ENCODE results near the gene AKNAD1. TPM values are rescaled to one million over a fixed set of nuclear protein-coding genes. Genes with fewer than 3 reads are reported as not detected.

Gene AKNAD1
- total RNA-seq, 1 donor from 2014 or later: 0.92 TPM

DNA sequence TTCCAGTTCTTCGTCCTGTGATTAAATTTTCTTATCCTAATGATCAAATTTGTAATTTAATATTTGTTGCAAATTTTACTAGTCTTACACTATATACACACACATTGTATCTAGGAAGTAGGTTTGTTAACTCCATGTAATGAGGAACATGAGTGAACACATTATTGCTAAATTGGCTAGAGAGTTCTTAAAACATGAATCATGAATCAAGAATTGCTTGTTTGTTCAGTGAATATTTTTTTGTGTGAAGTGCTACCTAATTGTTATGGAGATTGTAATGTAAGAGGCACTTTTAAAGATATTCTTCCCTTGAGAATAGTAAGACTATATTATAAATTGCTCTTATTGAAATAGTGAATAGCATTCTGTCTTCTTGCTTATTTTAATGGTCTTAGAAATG, 24.5 kb upstream of the AKNAD1 start:
- DNase-seq (ENCODE audit: extremely low spot score, unreplicated experiment): no peak
- no peaks in the 10 kb centered on the region for H3K27me3 Mint-ChIP-seq
- no peak overlapping the region for H3K27ac Mint-ChIP-seq
- H3K4me1 Mint-ChIP-seq (ENCODE audit: unreplicated experiment): peaks cover 15% of the 10 kb centered on the region
- no peak overlapping the region for H3K4me3 Mint-ChIP-seq
- H3K36me3 Mint-ChIP-seq: no peaks in the 10 kb centered on the region
- TF ChIP-seq, protein P1, sequence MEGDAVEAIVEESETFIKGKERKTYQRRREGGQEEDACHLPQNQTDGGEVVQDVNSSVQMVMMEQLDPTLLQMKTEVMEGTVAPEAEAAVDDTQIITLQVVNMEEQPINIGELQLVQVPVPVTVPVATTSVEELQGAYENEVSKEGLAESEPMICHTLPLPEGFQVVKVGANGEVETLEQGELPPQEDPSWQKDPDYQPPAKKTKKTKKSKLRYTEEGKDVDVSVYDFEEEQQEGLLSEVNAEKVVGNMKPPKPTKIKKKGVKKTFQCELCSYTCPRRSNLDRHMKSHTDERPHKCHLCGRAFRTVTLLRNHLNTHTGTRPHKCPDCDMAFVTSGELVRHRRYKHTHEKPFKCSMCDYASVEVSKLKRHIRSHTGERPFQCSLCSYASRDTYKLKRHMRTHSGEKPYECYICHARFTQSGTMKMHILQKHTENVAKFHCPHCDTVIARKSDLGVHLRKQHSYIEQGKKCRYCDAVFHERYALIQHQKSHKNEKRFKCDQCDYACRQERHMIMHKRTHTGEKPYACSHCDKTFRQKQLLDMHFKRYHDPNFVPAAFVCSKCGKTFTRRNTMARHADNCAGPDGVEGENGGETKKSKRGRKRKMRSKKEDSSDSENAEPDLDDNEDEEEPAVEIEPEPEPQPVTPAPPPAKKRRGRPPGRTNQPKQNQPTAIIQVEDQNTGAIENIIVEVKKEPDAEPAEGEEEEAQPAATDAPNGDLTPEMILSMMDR (conservative IDR thresholded peaks at IDR 0.05): no peak
- no peaks in the 10 kb centered on the region for H3K9me3 Mint-ChIP-seq

DNA sequence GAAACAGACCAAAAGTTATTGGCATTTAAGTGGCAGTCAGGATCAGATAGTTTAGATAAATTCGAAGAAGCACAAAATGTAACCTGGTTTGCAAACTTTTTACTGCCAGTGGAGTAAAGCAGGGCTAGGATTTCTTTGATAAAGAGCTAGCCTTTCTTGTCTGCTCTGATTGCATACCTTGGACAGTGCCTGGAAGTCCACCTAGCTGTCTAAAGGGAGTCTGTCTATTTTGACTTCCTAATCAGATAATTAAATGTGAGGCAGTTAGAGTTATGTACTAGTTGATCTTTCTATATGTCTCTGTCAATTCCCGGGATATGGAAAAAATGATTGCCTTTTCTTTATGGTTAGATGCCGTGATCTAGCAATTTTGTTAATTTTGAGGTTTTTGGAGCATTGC, 24.0 kb upstream of the AKNAD1 start:
- no peak for DNase-seq (ENCODE audit: extremely low spot score, unreplicated experiment)
- Mint-ChIP-seq H3K4me1 (ENCODE audit: unreplicated experiment) (peaks cover 15% of the 10 kb centered on the region), H3K36me3 (no peaks in the 10 kb centered on the region), H3K27me3 (no peaks in the 10 kb centered on the region), H3K4me3 (no peak overlapping the region), H3K27ac (no peak overlapping the region), H3K9me3 (no peaks in the 10 kb centered on the region)
- TF ChIP-seq, protein P1 (conservative IDR thresholded peaks at IDR 0.05): no peak

DNA sequence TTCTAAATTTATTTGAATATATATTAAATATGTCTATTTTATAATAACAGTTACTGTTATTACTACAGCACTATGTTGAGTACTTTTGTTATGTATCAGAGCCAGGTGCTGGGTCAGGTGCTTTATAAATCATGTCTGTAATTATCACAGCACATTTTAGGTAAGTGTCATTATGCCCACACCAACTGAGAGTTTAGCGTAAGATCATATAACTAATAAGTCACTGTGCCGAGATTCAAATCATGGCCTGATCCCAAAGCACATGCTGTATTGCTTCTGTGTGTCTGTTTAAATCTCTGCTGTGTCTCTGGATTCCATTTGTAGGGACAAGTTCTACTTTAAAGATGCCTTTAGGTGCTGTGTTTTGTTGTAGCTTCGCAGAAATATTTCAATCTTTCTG, 21.8 kb upstream of the AKNAD1 start:
- peak overlapping the region; percentile 67 for H3K4me3 Mint-ChIP-seq
- TF ChIP-seq, protein P1 (conservative IDR thresholded peaks at IDR 0.05): no peak
- H3K27me3 Mint-ChIP-seq: no peaks in the 10 kb centered on the region
- DNase-seq (ENCODE audit: extremely low spot score, unreplicated experiment): no peak
- H3K9me3 Mint-ChIP-seq: no peaks in the 10 kb centered on the region
- no peak overlapping the region for H3K27ac Mint-ChIP-seq
- H3K4me1 Mint-ChIP-seq (ENCODE audit: unreplicated experiment): peaks cover 15% of the 10 kb centered on the region
- no peaks in the 10 kb centered on the region for H3K36me3 Mint-ChIP-seq

DNA sequence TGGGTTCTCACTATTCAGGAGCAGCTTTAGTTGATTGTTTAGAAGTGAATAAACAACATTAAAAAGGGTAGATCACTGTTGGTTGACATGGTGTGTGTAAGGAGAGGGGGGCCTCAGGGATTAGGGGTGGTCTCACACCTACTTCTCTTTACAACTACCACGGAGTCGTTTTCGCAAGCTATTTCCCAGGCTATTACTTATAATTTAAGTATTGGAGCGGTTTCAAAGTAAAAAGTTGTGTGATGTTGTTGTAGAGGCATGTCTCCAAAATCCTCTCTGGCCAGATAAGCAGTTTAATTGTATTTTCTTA, 21.2 kb upstream of the AKNAD1 start:
- Mint-ChIP-seq H3K36me3 (no peaks in the 10 kb centered on the region), H3K4me1 (ENCODE audit: unreplicated experiment) (peaks cover 15% of the 10 kb centered on the region), H3K27ac (peak overlapping the region; percentile 81), H3K9me3 (no peaks in the 10 kb centered on the region), H3K27me3 (no peaks in the 10 kb centered on the region), H3K4me3 (peak overlapping the region; percentile 95)
- TF ChIP-seq, protein P1 (conservative IDR thresholded peaks at IDR 0.05): no peak
- no peak for DNase-seq (ENCODE audit: extremely low spot score, unreplicated experiment)

DNA sequence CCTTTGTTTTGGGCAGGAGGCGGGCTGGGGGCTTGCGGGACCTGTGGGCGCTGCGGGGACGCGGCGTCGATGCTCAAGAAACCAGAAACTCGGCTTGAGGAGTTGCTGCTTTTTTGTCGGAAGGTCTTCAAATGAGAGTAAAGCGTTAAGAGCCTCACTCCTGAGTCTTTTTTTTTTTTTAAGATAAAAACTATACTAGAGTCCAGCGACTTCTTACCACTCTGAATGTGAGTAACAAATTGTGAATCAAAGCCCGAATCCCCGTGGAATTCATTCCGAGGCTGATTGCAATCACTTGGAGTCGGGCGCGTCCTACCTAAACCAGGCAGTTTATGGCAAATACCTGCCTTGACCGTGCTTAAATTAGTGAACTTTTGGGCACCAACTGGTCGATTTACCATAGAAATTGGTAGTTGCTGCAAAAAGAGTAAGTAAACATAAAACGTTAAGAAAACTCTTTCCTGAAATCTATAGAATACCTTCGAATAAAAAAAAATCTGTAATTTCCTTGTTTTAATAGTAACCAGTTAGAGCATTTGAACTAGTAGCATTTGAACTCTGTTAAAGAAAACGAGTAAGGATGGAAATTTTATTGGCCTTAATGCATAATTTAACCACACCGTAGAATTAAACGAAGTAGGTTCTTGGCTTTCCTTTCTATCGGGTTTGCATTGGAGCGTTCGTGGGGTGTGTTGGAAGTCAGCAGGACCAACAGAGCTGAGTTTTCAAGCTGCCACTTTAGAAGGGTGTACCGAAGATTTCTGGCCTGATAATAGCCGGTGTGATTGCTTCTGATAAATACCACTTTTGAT, 20.7 kb upstream of the AKNAD1 start:
- peaks cover 15% of the 10 kb centered on the region for H3K4me1 Mint-ChIP-seq (ENCODE audit: unreplicated experiment)
- H3K9me3 Mint-ChIP-seq: no peaks in the 10 kb centered on the region
- DNase-seq (ENCODE audit: extremely low spot score, unreplicated experiment): no peak
- no peaks in the 10 kb centered on the region for H3K27me3 Mint-ChIP-seq
- peak overlapping the region; percentile 95 for H3K4me3 Mint-ChIP-seq
- peak overlapping the region; percentile 81 for H3K27ac Mint-ChIP-seq
- no peaks in the 10 kb centered on the region for H3K36me3 Mint-ChIP-seq
- TF ChIP-seq, protein P1 (conservative IDR thresholded peaks at IDR 0.05): no peak

All from type B pancreatic cell (in vitro differentiated cells).